GM18951 (cell line): ENCODE data around the gene PAIP1.

Experiments used
- POLR2A ChIP-seq: IDR thresholded peaks from 4 replicates; pipeline ENCODE4 v1.6.1; 2011; ENCODE audit warnings: mild to moderate bottlenecking; ENCODE audit not compliant: insufficient read length, insufficient read depth; ENCODE audit errors: extremely low read depth
- in situ Hi-C: fragments of 300-500 bp; cut with MboI; formaldehyde crosslinking; loops from one replicate; pipeline ENCODE4 v1.12.0; 2022; ENCODE audit warnings: low sequenced_read_pairs, mixed read lengths, inconsistent platforms; ENCODE audit not compliant: unreplicated experiment

The PAIP1 gene

GRCh38 chr5:43483298-43484105 lies 73.4 kb downstream of the PAIP1 start, which contains the start of gene TMEM267:
TMEM267 (minus strand) TSS chr5:43483865; CDS start chr5:43453969, 29,896 bp downstream.
- in situ Hi-C loops = no loop called here
- peak; percentile 88 for TF ChIP-seq POLR2A

GRCh38 chr5:43482490-43483297 lies 74.2 kb downstream of the PAIP1 start:
- no peak for TF ChIP-seq POLR2A
- in situ Hi-C loops = no loop called here
